GM18861 (cell line): ENCODE data around the gene TBC1D19.

Experiments
- ATAC-seq: cut with Tn5 transposase; IDR thresholded peaks from one replicate; pipeline ENCODE4 v1.9.1; 2021; ENCODE audit not compliant: unreplicated experiment

The TBC1D19 gene

GRCh38 chr4:26729027-26729426 lies 145.1 kb downstream of the TBC1D19 start:
- ATAC-seq, result no peak

GRCh38 chr4:26729547-26729946 lies 145.7 kb downstream of the TBC1D19 start:
- no peak for ATAC-seq

GRCh38 chr4:26731351-26732035 lies 147.6 kb downstream of the TBC1D19 start:
- peak; percentile 87 for ATAC-seq

GRCh38 chr4:26732356-26732755 lies 148.5 kb downstream of the TBC1D19 start:
- no peak for ATAC-seq

GRCh38 chr4:26736621-26737020 lies 152.7 kb downstream of the TBC1D19 start:
- no peak for ATAC-seq

GRCh38 chr4:26737385-26737784 lies 153.5 kb downstream of the TBC1D19 start:
- ATAC-seq, result no peak

- no peak for ATAC-seq
Observed at GRCh38 chr4:26741491-26741871, 157.6 kb downstream of the TBC1D19 start.

- ATAC-seq, result peak; percentile 99
Observed at GRCh38 chr4:26746802-26747213, 162.9 kb downstream of the TBC1D19 start.

GRCh38 chr4:26748811-26749210 lies 164.9 kb downstream of the TBC1D19 start:
- no peak for ATAC-seq

- no peak for ATAC-seq
Observed at GRCh38 chr4:26749867-26750266, 166.0 kb downstream of the TBC1D19 start.

- no peak for ATAC-seq
Observed at GRCh38 chr4:26751004-26751403, 167.1 kb downstream of the TBC1D19 start.

GRCh38 chr4:26751838-26752237 lies 168.0 kb downstream of the TBC1D19 start:
- peak; percentile 88 for ATAC-seq

GRCh38 chr4:26753187-26753586 lies 169.3 kb downstream of the TBC1D19 start:
- ATAC-seq, result no peak

- ATAC-seq, result no peak
Observed at GRCh38 chr4:26753617-26754016, 169.7 kb downstream of the TBC1D19 start.

GRCh38 chr4:26757751-26758150 lies 173.9 kb downstream of the TBC1D19 start:
- ATAC-seq, result no peak

GRCh38 chr4:26758899-26759298 lies 175.0 kb downstream of the TBC1D19 start:
- ATAC-seq, result no peak

GRCh38 chr4:26762650-26763049 lies 178.8 kb downstream of the TBC1D19 start:
- ATAC-seq, result no peak

- no peak for ATAC-seq
Observed at GRCh38 chr4:26763063-26763462, 179.2 kb downstream of the TBC1D19 start.

GRCh38 chr4:26763648-26764047 lies 179.8 kb downstream of the TBC1D19 start:
- no peak for ATAC-seq

- no peak for ATAC-seq
Observed at GRCh38 chr4:26764231-26764630, 180.3 kb downstream of the TBC1D19 start.

GRCh38 chr4:26765515-26765914 lies 181.6 kb downstream of the TBC1D19 start:
- no peak for ATAC-seq

- ATAC-seq, result no peak
Observed at GRCh38 chr4:26766141-26766540, 182.3 kb downstream of the TBC1D19 start.
